ENCODE measurements around the gene MSANTD4.
"Not testable (repeated sequence)": the region's sequence is repeated elsewhere in the genome, so short reads cannot be mapped to it uniquely, and the experiment has no call there.

Gene MSANTD4

DNA sequence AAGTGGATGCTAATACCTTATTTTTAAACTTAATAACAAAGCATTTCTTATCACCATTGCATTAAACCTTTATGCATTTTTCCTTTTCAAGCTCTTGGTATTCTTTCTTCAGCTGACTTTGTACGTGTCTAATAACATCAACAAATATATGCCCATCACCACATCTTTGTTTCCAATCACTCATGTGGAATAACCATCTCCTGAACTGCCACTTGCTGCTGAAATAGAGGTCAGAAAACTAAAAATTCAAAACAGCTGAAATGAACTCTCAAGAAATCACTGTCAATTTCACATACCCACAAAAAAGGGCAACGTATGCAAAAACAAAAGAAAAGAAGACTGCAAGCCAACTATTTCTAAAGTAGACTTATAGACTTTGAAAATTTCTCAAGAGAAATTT is 7.4 kb downstream of the MSANTD4 start:
- no peak overlapping the region for H3K4me3 ChIP-seq (replicated peaks in 1 of 2; ENCODE audit: low read depth in 2 of 2, low read length in 2 of 2)
- no peak for DNase-seq (ENCODE audit: low read depth in 2 of 2)
- TF ChIP-seq CTCF (IDR thresholded peaks at IDR 0.05; ENCODE audit: low read depth, low read length): no peak

DNA sequence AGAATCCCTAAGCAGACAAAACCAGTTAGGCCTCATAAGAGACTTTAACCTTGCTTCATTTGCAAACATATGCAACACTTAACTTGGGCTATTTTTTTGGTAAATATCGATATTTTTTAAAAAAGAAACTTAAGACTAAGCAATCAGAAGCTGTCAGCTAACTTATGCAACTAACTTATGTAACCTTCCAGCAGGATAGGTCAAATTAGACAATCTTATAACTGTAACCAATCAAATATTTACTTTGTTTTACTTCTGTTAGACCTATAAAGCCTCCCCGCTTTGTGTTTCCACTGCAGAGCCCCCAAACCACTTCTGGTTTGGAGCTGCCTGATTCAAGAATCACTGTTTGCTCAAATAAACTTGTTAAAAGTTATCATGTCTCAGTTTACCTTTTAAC is 8.0 kb downstream of the MSANTD4 start:
- no peak for DNase-seq (ENCODE audit: low read depth in 2 of 2)

GRCh38 chr11:106012744-106013143 is 9.3 kb downstream of the MSANTD4 start:
- no peak for TF ChIP-seq CTCF (IDR thresholded peaks at IDR 0.05; ENCODE audit: low read depth, low read length)
- no peak overlapping the region for H3K4me3 ChIP-seq (replicated peaks in 1 of 2; ENCODE audit: low read depth in 2 of 2, low read length in 2 of 2)
- peak; percentile 62 to 94 for DNase-seq (ENCODE audit: low read depth in 2 of 2)

More for the DNA sequence above, 8.0 kb downstream of the MSANTD4 start:
- TF ChIP-seq CTCF (IDR thresholded peaks at IDR 0.05; ENCODE audit: low read depth, low read length): no peak
- no peak overlapping the region for H3K4me3 ChIP-seq (replicated peaks in 1 of 2; ENCODE audit: low read depth in 2 of 2, low read length in 2 of 2)

DNA sequence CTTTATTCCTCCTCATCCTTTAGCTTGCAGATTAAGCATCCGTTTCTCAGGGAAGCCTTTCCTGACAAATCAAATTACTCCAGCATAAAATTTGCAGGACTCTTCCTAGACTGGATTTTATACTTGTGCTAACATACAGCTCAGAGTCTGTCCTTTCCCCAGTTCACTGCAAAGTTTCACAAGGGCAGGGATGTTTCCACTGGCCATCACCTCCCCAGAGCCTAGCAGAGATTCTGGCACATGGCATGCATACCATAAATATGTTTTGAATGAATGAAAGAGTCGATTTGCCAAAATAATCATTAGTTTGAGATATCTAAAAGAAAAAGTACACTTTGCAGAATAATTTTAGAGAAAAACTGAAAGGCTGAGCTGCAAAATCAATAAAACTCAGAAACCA is 10.6 kb downstream of the MSANTD4 start:
- TF ChIP-seq CTCF (IDR thresholded peaks at IDR 0.05; ENCODE audit: low read depth, low read length): no peak
- no peak overlapping the region for H3K4me3 ChIP-seq (replicated peaks in 1 of 2; ENCODE audit: low read depth in 2 of 2, low read length in 2 of 2)
- DNase-seq (ENCODE audit: low read depth in 2 of 2): peak; percentile 26 to 67

GRCh38 chr11:106003094-106003493 is 18.9 kb downstream of the MSANTD4 start:
- not testable (repeated sequence) for DNase-seq (ENCODE audit: low read depth in 2 of 2); H3K4me3 ChIP-seq (replicated peaks in 1 of 2; ENCODE audit: low read depth in 2 of 2, low read length in 2 of 2)

DNA sequence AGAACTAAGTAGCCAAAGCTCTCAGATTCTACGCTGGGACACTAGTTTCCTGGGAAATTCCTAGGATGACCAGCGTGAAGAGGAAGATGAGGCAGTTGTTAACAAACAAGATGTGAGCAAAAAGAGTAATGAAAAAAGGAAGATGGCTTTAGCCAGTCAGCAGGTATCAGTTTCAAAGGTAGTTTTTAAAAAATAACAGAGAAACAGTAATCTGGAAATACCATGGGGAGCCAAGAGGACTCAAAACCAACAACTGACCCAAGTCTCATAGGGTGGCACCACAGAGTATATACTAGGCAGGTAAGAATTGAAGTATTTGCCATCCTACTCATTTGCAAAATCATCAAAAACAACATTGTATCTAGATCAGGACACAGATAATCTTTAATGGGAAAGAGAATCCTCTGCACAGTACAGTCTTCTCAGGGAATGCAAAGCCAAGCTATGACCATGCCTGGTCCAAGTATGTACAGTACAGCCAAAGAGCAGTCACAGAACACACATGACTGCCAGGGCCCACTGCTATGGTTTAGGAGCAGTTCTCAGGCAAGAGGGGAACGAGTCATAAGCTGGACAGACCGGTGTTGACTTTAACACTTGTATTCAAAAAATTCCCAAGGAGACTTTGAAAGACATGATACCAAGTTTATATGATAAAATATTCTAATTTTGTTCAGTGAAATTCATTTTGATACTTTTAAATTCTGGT is 20.6 kb downstream of the MSANTD4 start:
- no peak for TF ChIP-seq CTCF (IDR thresholded peaks at IDR 0.05; ENCODE audit: low read depth, low read length)
- DNase-seq (ENCODE audit: low read depth in 2 of 2): peak in 1 of 2 donors; percentile 18
- H3K4me3 ChIP-seq (replicated peaks in 1 of 2; ENCODE audit: low read depth in 2 of 2, low read length in 2 of 2): no peak overlapping the region

GRCh38 chr11:105991888-105992287 is 30.2 kb downstream of the MSANTD4 start:
- no peak for DNase-seq (ENCODE audit: low read depth in 2 of 2)
- no peak for TF ChIP-seq CTCF (IDR thresholded peaks at IDR 0.05; ENCODE audit: low read depth, low read length)
- H3K4me3 ChIP-seq (replicated peaks in 1 of 2; ENCODE audit: low read depth in 2 of 2, low read length in 2 of 2): no peak overlapping the region
